Activated T-helper 1 cell treated with anti-CD3 and anti-CD28 coated beads, Interleukin-2, amount 50 U/mL, for 16 hours (primary cell): ENCODE measurements around the gene TRIM7.

Source experiments
- DNase-seq, 2 donors: peaks; one replicate each; pipeline ENCODE4 v3.0.0-alpha.2; 2020; ENCODE audit warnings: low read depth in 1 of 2, low spot score in 1 of 2

Gene TRIM7

GRCh38 chr5:181204826-181205760 lies at the start of gene TRIM7:
TSS of gene TRIM7 (minus strand) at chr5:181205196. CDS start at chr5:181205110, 86 bp downstream.
- no peak for DNase-seq

GRCh38 chr5:181248277-181248676 lies 43.3 kb upstream of the TRIM7 start:
- DNase-seq: no peak

- peak; percentile 45 to 62 for DNase-seq
Measured at GRCh38 chr5:181246276-181247049, 41.5 kb upstream of the TRIM7 start.

- no peak for DNase-seq
Measured at GRCh38 chr5:181245427-181246275, 40.7 kb upstream of the TRIM7 start.

GRCh38 chr5:181243564-181244343 lies 38.8 kb upstream of the TRIM7 start, which contains the start of gene RACK1:
TSS of gene RACK1 (minus strand) at chr5:181243906. CDS start at chr5:181243800, 106 bp downstream.
- peak; percentile 79 to 81 for DNase-seq

- DNase-seq: no peak
Measured at GRCh38 chr5:181243018-181243563, 38.1 kb upstream of the TRIM7 start.

GRCh38 chr5:181242031-181242451 lies 37.0 kb upstream of the TRIM7 start:
- no peak for DNase-seq

GRCh38 chr5:181241393-181241975 lies 36.5 kb upstream of the TRIM7 start:
- DNase-seq: no peak

- DNase-seq: no peak
Measured at GRCh38 chr5:181239062-181239663, 34.2 kb upstream of the TRIM7 start.

GRCh38 chr5:181237729-181238385 lies 32.9 kb upstream of the TRIM7 start:
- no peak for DNase-seq

GRCh38 chr5:181236954-181237641 lies 32.1 kb upstream of the TRIM7 start:
- no peak for DNase-seq

GRCh38 chr5:181236471-181236870 lies 31.5 kb upstream of the TRIM7 start:
- no peak for DNase-seq

- no peak for DNase-seq
Measured at GRCh38 chr5:181235689-181236366, 30.8 kb upstream of the TRIM7 start.

- no peak for DNase-seq
Measured at GRCh38 chr5:181235323-181235688, 30.3 kb upstream of the TRIM7 start.

GRCh38 chr5:181234455-181235306 lies 29.7 kb upstream of the TRIM7 start:
- DNase-seq: no peak

GRCh38 chr5:181233801-181234454 lies 28.9 kb upstream of the TRIM7 start:
- no peak for DNase-seq
